Measurements from ENCODE around the gene IL11. TPM values are rescaled to one million over a fixed set of nuclear protein-coding genes. Genes with fewer than 3 reads are reported as not detected.

IL11 gene
- total RNA-seq, 4 donors from 2014 or later: 0.48 TPM; not detected in 3

GRCh38 chr19:55314396-55314795 lies 55.9 kb downstream of the IL11 start:
- Histone ChIP-seq H3K4me1 (no peaks in the 10 kb centered on the region), H3K36me3 (no peaks in the 10 kb centered on the region), H3K9me3 (no peaks in the 10 kb centered on the region), H3K4me3 (no peak overlapping the region), H3K27me3 (no peaks in the 10 kb centered on the region), H3K27ac (no peak overlapping the region)
- DNase-seq: no peak
- WGBS, 2 donors (ENCODE audit: low coverage in 1 of 2): 73 to 96% methylated on average over 3 to 8 of the region's 8 CpGs
- TF ChIP-seq POLR2AphosphoS5 (IDR thresholded peaks at IDR 0.05) (no peak), CTCF (IDR thresholded peaks at IDR 0.05) (no peak), POLR2A (IDR thresholded peaks at IDR 0.05) (no peak), EP300 (IDR thresholded peaks at IDR 0.05; ENCODE audit: low read depth) (no peak)
- in situ Hi-C loops (cut with MboI; ENCODE audit: low pct_ligation_motif_present in 1 of 4, low pct_unique_long_range_greater_than_20kb in 1 of 4, low sequenced_read_pairs in 3 of 4): no loop called here
- intact Hi-C loops (cut with DNase I; ENCODE audit: low total_unique reads): no loop called here

Other genes with a start within 250 kb of the IL11 start
- 1 to 10 TPM in 2 of 4 donors, not detected in 2; 1.6 to 4.1 TPM for gene TNNT1, start 221.3 kb downstream of the IL11 start, total RNA-seq
- not detected for gene TNNI3, start 212.7 kb downstream of the IL11 start, total RNA-seq
- gene DNAAF3, start 203.8 kb downstream of the IL11 start, total RNA-seq: under 1 TPM in 2 of 4 donors, not detected in 2; 0.40 to 0.41 TPM
- 1 to 10 TPM in 1 of 4 donors, under 1 TPM in 2, not detected in 1; 0.48 to 9.6 (median 0.96) TPM for gene SYT5, start 190.2 kb downstream of the IL11 start, total RNA-seq
- gene PTPRH, start 161.0 kb downstream of the IL11 start, total RNA-seq: 100 to 1,000 TPM in 2 of 4 donors, 10 to 100 TPM in 2; 31.2 to 176 (median 102) TPM
- 10 to 100 TPM in 1 of 4 donors, 1 to 10 TPM in 3; 2.0 to 40.8 (median 4.4) TPM for gene TMEM86B, start 141.7 kb downstream of the IL11 start, total RNA-seq
- gene PPP6R1, start 111.4 kb downstream of the IL11 start, total RNA-seq: 10 to 100 TPM; 51.3 to 91.5 (median 60.7) TPM
- gene HSPBP1, start 90.4 kb downstream of the IL11 start, total RNA-seq: 10 to 100 TPM in 3 of 4 donors, 1 to 10 TPM in 1; 4.5 to 98.7 (median 27.0) TPM
- gene BRSK1, start 86.5 kb downstream of the IL11 start, total RNA-seq: 10 to 100 TPM in 1 of 4 donors, 1 to 10 TPM in 3; 1.4 to 17.6 (median 4.7) TPM
- 100 to 1,000 TPM in 1 of 4 donors, 10 to 100 TPM in 3; 26.5 to 135 (median 57.4) TPM for gene TMEM150B, start 45.1 kb downstream of the IL11 start, total RNA-seq
- 10 to 100 TPM; 27.8 to 80.8 (median 31.3) TPM for gene KMT5C, start 30.6 kb downstream of the IL11 start, total RNA-seq
- gene COX6B2, start 15.7 kb downstream of the IL11 start, total RNA-seq: 10 to 100 TPM in 3 of 4 donors, 1 to 10 TPM in 1; 4.0 to 58.7 (median 21.0) TPM
- gene GARIN5B, start 7.2 kb downstream of the IL11 start, total RNA-seq: not detected
- not detected for gene TMEM190, start 6.4 kb upstream of the IL11 start, total RNA-seq
- gene TMEM238, start 13.8 kb upstream of the IL11 start, total RNA-seq: 100 to 1,000 TPM in 1 of 4 donors, 10 to 100 TPM in 3; 12.0 to 199 (median 42.5) TPM
- gene RPL28, start 15.5 kb upstream of the IL11 start, total RNA-seq: 100 to 1,000 TPM; 448 to 648 (median 605) TPM
- gene UBE2S, start 37.3 kb upstream of the IL11 start, total RNA-seq: 10 to 100 TPM; 12.4 to 40.8 (median 18.1) TPM
- gene SHISA7, start 72.8 kb upstream of the IL11 start, total RNA-seq: under 1 TPM in 1 of 4 donors, not detected in 3; 0.75 TPM
- gene ISOC2, start 91.2 kb upstream of the IL11 start, total RNA-seq: 100 to 1,000 TPM in 2 of 4 donors, 10 to 100 TPM in 2; 71.1 to 142 (median 97.6) TPM
- gene C19orf85, start 94.3 kb upstream of the IL11 start, total RNA-seq: not detected
- gene ZNF628, start 106.2 kb upstream of the IL11 start, total RNA-seq: 1 to 10 TPM; 5.9 to 7.6 (median 6.4) TPM
- gene NAT14, start 114.7 kb upstream of the IL11 start, total RNA-seq: 1 to 10 TPM in 2 of 4 donors, not detected in 2; 2.1 to 2.7 TPM
- 10 to 100 TPM in 2 of 4 donors, 1 to 10 TPM in 2; 3.4 to 41.2 (median 11.1) TPM for gene SSC5D, start 118.0 kb upstream of the IL11 start, total RNA-seq
- gene SBK2, start 166.7 kb upstream of the IL11 start, total RNA-seq: not detected
- gene SBK3, start 175.1 kb upstream of the IL11 start, total RNA-seq: not detected
- gene ZNF579, start 210.4 kb upstream of the IL11 start, total RNA-seq: 1 to 10 TPM; 2.0 to 5.6 (median 2.9) TPM
- 100 to 1,000 TPM in 1 of 4 donors, 10 to 100 TPM in 1, 1 to 10 TPM in 2; 8.5 to 137 (median 18.3) TPM for gene FIZ1, start 229.1 kb upstream of the IL11 start, total RNA-seq
- 10 to 100 TPM; 17.7 to 51.1 (median 37.9) TPM for gene ZNF524, start 229.8 kb upstream of the IL11 start, total RNA-seq
- 10 to 100 TPM in 2 of 4 donors, 1 to 10 TPM in 2; 8.3 to 50.1 (median 13.4) TPM for gene ZNF865, start 235.2 kb upstream of the IL11 start, total RNA-seq

All from transverse colon (tissue), 4 donors.